Endothelial cell of umbilical vein (primary cell): ENCODE measurements around the gene COG5.

Experiments used
- CTCF ChIP-seq, 2 donors: IDR thresholded peaks; 1 replicate in 1 of 2; 2 replicates in 1 of 2; pipeline ENCODE4 v1.5.1; 2011; ENCODE audit warnings: low read length in 2 of 2, mild to moderate bottlenecking in 2 of 2, moderate library complexity in 2 of 2, control low read depth in 1 of 2, inconsistent platforms in 1 of 2, low read depth in 1 of 2; ENCODE audit not compliant: insufficient read depth in 1 of 2; ENCODE audit errors: extremely low read depth in 1 of 2
- EZH2 ChIP-seq: IDR thresholded peaks from 2 replicates; pipeline ENCODE4 v1.6.1; 2012; ENCODE audit warnings: borderline replicate concordance, low read depth, mild to moderate bottlenecking, moderate library complexity, low read length, inconsistent platforms; ENCODE audit not compliant: severe bottlenecking
- FOS ChIP-seq: IDR thresholded peaks from 2 replicates; pipeline ENCODE4 v1.6.1; 2011; ENCODE audit warnings: mild to moderate bottlenecking, low read length, moderate library complexity, borderline replicate concordance; ENCODE audit not compliant: insufficient read depth
- GATA2 ChIP-seq: IDR thresholded peaks from 2 replicates; pipeline ENCODE4 v1.7.0; 2011; ENCODE audit warnings: low read depth, mild to moderate bottlenecking, moderate library complexity, mixed read lengths, low read length; ENCODE audit not compliant: insufficient read length, insufficient read depth
- JUN ChIP-seq: IDR thresholded peaks from 2 replicates; pipeline ENCODE4 v1.6.1; 2011; ENCODE audit warnings: borderline replicate concordance, low read depth; ENCODE audit not compliant: insufficient read length, insufficient read depth
- MAX ChIP-seq: IDR thresholded peaks from 2 replicates; pipeline ENCODE4 v1.6.1; 2011; ENCODE audit not compliant: insufficient read depth, insufficient read length
- MYC ChIP-seq: IDR thresholded peaks from one replicate; pipeline ENCODE4 v1.6.1; 2011; ENCODE audit warnings: mild to moderate bottlenecking, low read depth, low read length
- POLR2A ChIP-seq: IDR thresholded peaks from 2 replicates; pipeline ENCODE4 v1.6.1; 2012; ENCODE audit warnings: low read depth, mild to moderate bottlenecking, control low read depth, low read length
- POLR2AphosphoS5 ChIP-seq: IDR thresholded peaks from 2 replicates; pipeline ENCODE4 v1.6.1; 2012; ENCODE audit warnings: low read depth, mild to moderate bottlenecking, control low read depth, low read length, moderate library complexity; ENCODE audit not compliant: insufficient read depth

GRCh38 chr7:107580716-107581383 is 17.1 kb upstream of the COG5 start:
- TF ChIP-seq CTCF (IDR thresholded peaks at IDR 0.05; ENCODE audit: extremely low read depth in 1 of 2, insufficient read depth in 1 of 2, low read depth in 1 of 2, low read length in 2 of 2) (no peak), POLR2A (no peak), POLR2AphosphoS5 (no peak), EZH2 (no peak), MAX (no peak), GATA2 (no peak), FOS (no peak), JUN (no peak), MYC (no peak)
